ENCODE measurements around the gene CDX1. TPM values are rescaled to one million over a fixed set of nuclear protein-coding genes. Genes with fewer than 3 reads are reported as not detected.

The CDX1 gene
- polyA plus RNA-seq, 3 donors = 0.54 to 0.89 (median 0.62) TPM

- no peak for DNase-seq (ENCODE audit: low read depth in 3 of 3, low spot score in 2 of 3)
These were observed 37.4 kb downstream of the CDX1 start for GRCh38 chr5:150203832-150204589.

DNA sequence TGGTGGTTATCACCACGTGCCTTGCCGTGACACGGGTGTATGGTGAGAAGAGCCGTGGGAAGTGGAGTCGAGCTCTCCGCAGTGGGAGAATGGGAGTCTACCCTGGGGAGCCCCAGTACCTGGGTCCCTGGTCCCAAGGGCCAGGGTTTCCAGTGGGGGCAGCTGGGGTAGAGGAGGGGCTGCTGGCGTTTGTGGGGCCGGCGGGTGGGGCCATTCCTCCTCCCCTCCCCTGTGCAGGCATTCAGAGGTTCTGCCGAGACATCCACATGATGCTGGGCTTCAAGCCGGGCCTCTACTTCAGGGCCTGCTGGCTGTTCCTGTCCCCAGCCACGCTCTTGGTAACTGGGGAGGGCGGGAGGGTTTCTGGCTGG is 38.0 kb downstream of the CDX1 start:
- DNase-seq (ENCODE audit: low read depth in 3 of 3, low spot score in 2 of 3) = no peak

- DNase-seq (ENCODE audit: low read depth in 3 of 3, low spot score in 2 of 3) = no peak
These were observed 39.7 kb downstream of the CDX1 start for GRCh38 chr5:150206098-150206778.

GRCh38 chr5:150206779-150207115 is 40.2 kb downstream of the CDX1 start:
- DNase-seq (ENCODE audit: low read depth in 3 of 3, low spot score in 2 of 3) = no peak

- DNase-seq (ENCODE audit: low read depth in 3 of 3, low spot score in 2 of 3) = no peak
These were observed 41.9 kb downstream of the CDX1 start for GRCh38 chr5:150208187-150209098.

- no peak for DNase-seq (ENCODE audit: low read depth in 3 of 3, low spot score in 2 of 3)
These were observed 42.6 kb downstream of the CDX1 start for GRCh38 chr5:150209099-150209635.

GRCh38 chr5:150210644-150211043 is 44.1 kb downstream of the CDX1 start:
- DNase-seq (ENCODE audit: low read depth in 3 of 3, low spot score in 2 of 3) = no peak

- no peak for DNase-seq (ENCODE audit: low read depth in 3 of 3, low spot score in 2 of 3)
These were observed 44.8 kb downstream of the CDX1 start for GRCh38 chr5:150211156-150212030.

GRCh38 chr5:150213530-150213929 is 47.0 kb downstream of the CDX1 start:
- no peak for DNase-seq (ENCODE audit: low read depth in 3 of 3, low spot score in 2 of 3)

DNA sequence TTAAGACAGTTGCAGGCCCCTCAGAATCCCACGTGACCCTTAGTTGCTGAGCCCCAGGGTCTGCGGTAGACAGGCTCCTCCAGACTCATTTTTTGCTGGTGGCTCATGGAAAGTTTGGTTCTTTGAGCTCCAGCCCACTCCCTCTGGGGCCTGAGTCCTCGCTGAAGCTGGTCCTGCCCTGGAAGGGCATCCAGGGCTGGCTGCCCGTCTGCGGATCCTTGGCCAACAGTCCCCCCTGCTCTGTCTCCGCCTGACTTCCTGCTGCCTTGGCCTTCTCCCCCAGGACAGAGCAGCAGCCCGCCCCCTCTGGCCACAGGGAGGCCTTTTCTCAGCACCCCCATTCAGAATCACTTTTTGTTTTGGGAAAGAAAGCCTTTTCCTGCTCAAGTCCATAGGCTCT is 47.7 kb downstream of the CDX1 start:
- DNase-seq (ENCODE audit: low read depth in 3 of 3, low spot score in 2 of 3) = no peak

DNA sequence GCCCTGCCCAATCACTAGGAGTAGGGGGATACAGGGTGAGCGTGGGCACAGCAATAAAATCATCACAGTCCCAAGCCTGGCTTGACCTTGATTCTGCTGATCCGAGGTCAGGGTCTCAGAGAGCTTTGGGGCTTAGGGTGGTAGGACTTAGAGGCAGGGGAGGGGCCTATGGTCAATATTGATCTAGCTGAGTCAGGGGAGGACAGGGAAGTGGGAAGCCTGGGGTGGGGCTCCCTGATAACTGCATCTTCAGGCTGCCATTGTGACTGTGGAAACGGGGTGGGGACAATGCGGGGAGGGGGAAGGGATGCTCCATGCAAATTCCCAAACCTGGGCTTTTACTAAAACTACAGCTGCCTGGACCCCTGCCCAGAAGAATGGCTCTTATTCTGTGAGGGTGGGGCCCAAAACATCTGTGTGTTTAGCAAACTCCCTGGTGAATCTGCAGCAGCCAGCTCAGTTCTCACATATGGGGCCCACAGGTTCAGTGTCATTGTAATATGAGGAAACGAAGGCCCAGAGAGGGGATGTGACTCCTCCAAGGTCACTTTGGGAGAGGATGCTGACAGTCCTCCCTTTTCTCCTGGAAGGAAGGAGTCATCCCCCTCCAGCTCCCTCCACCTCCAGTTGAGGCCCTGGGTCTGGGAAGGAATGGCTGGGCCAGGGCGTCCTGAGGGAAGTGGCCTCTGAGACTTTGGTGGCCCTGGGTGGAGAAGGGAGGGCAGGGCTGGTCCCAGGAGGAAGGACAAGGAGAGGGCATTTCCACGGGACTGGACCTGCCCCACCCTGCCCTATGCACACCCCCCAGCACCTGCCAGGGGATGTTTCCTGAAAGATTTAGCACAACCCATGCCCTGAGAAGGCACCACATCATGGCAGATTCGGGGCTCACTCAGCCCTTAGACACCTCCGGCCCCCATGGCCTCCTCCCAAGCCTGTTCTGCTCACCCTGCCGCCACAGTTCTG is 49.7 kb downstream of the CDX1 start:
- no peak for DNase-seq (ENCODE audit: low read depth in 3 of 3, low spot score in 2 of 3)

- no peak for DNase-seq (ENCODE audit: low read depth in 3 of 3, low spot score in 2 of 3)
These were observed 50.5 kb downstream of the CDX1 start for GRCh38 chr5:150217038-150217437.

GRCh38 chr5:150217873-150218692 is 51.5 kb downstream of the CDX1 start:
- peak; percentile 61 to 71 (median 65) for DNase-seq (ENCODE audit: low read depth in 3 of 3, low spot score in 2 of 3)

- no peak for DNase-seq (ENCODE audit: low read depth in 3 of 3, low spot score in 2 of 3)
These were observed 52.1 kb downstream of the CDX1 start for GRCh38 chr5:150218693-150219035.

DNA sequence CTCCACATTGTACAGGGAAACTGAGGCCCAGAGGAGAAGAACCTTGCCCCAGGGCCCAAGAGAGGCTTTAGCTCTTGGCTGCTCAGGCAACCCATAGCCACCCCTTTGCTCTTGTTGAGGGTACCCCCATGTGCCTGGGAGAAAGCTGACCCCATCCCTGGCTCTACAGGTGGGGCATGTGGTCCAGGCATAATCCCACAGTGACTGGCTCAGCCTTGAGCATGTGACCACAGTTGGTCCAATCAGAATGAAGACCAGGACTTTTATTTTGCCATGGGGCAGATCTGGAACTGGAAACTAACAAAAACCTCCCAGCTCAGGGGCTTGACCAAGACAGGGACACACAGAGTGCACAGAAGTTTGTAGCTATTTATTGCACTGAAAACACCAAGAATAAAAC is 52.6 kb downstream of the CDX1 start:
- DNase-seq (ENCODE audit: low read depth in 3 of 3, low spot score in 2 of 3) = no peak

- DNase-seq (ENCODE audit: low read depth in 3 of 3, low spot score in 2 of 3) = no peak
These were observed 53.3 kb downstream of the CDX1 start for GRCh38 chr5:150219861-150220260.

GRCh38 chr5:150221471-150221870 is 54.9 kb downstream of the CDX1 start:
- no peak for DNase-seq (ENCODE audit: low read depth in 3 of 3, low spot score in 2 of 3)

GRCh38 chr5:150222906-150223305 is 56.3 kb downstream of the CDX1 start:
- no peak for DNase-seq (ENCODE audit: low read depth in 3 of 3, low spot score in 2 of 3)
